GM18520 (cell line): ENCODE measurements around the gene RTN1.
"Not testable (repeated sequence)": the region's sequence is repeated elsewhere in the genome, so short reads cannot be mapped to it uniquely, and the experiment has no call there.

Experiments
- ATAC-seq: cut with Tn5 transposase; IDR thresholded peaks from one replicate; pipeline ENCODE4 v1.9.1; 2021; ENCODE audit not compliant: unreplicated experiment

The RTN1 gene

DNA sequence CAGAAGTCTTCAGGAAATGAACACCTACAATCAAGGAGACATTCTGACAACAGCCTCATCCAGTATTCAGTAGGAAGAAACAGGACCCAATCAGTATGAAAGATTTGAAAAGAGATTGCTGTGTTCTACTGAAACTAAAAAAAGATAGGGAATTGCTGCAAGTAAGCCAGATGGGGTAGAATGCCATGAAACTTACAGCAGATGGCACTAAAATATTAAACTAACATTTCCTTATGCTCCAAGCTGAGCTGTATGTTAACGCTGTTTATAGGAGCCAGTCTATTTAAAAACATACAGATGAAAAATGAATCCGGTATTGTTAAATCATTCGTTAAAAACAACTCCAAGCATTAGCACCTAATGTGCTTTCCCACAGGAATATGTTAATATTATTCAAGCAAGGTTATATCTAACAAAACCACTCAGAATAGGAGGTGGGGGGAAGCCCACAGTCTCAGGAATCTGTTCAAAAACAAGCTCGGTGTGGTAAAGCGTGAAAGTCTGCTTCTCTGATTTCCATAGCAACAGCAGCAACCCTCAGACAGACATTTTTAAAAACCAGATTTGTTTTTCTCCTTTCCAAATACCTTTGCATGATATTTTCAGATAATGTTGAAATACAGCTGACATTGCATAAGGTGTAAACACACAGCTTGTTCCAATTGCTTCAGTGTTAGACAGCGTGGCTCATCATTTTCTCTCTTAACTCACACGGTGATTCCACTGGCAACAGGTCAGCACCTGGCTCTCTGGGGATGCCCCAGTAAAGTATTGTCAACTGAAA is 162.6 kb downstream of the RTN1 start:
- no peak for ATAC-seq

DNA sequence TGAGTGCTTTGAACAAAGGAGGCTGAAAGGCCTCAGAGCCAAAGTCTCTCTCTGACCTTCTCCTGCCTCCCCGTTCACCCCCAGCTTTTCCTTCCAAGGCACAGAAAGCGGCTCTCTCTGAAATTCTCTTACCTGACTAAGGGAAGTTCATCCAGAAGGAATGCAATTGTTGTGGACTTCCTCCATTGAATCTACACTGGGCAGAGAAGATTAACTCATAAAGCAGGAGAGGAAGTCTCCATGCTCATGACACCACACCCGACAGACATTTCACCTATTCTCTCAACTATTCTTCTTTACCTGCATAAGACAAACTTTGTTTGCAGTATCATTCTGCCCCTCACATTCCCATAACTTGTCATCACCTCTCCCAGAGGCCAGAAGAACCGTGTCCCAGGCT is 164.7 kb downstream of the RTN1 start:
- ATAC-seq = no peak

DNA sequence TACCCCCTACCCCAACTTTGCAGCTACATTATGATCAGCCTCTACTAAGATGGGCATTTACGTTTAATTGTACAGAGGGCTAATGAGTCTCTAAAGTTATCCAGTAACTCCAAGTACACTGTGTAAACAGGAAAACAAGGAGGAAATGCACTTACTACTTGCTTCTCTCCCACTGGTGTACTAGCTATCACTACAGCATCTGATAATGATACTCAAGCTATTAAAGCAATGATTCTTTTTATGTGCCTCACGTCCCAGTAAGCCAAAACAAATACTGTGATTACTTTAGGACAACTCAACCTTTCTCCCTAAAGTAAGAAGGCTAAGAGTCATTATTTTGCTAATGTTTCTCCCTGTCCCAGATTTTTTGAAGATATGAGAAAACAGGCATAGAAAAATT is 165.3 kb downstream of the RTN1 start:
- ATAC-seq = no peak

DNA sequence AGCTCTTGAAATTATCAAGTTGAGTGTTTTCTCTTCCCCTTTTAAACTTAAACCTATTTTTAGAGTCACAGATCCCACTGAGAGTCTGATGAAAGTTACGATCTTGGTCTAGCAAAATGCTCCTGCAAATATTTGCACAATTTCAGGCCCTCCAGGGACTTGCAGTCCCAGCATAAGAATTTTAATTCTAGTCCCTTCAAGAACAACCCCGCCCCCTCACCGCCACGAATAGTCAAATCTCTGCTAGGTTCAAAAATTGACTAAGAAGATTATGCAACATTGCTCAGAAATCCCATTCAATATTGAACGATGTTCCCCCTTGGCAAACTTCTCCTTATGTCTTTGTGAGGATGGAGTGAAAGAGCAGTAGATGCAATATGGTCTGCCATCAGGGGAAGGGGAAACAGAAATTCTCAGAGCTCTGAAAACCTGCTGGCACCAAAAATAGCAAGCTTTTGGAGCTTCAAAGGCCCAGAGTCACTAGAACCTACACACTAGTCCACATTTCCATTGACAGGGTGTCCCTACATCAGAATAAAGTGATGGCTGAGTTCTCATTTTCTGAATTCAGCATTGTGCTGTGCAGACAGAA is 166.4 kb downstream of the RTN1 start:
- no peak for ATAC-seq

DNA sequence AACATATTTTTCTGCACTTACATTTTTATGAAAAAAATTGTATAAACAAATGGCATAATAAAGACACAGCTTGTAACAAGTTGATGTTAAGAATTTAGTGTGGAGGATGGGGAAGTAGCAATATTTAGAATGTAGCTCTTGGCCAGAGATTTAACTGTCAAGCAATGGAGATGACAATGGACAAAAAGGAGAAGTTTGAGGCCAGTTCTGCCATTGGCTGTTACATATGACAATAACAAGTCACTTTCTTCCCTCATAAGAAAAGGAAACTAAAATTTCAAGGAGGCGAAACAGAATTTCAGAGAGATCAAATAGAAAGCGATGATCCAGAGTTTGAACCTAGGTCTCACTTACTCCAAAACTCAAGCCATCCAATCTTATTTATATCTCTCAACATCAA is 171.1 kb downstream of the RTN1 start:
- ATAC-seq = no peak

DNA sequence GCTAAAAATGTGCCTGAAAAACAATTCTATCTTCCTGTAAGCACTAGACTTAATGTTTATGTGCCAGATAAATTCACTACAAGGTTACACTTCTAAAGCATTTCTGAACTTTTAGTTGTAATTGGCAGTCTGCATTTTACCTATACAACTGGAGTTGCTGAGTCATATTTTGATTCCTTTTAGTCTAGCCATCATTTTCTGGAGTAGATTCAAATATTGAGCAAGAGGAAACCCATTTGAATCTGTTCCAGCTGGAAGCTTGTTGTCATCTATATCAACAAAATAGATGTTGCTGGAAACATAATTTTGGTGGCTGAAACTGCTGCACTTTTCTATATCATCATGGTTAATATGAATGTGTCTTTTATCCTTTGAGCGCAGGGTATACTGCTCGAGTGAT is 171.8 kb downstream of the RTN1 start:
- ATAC-seq = no peak

DNA sequence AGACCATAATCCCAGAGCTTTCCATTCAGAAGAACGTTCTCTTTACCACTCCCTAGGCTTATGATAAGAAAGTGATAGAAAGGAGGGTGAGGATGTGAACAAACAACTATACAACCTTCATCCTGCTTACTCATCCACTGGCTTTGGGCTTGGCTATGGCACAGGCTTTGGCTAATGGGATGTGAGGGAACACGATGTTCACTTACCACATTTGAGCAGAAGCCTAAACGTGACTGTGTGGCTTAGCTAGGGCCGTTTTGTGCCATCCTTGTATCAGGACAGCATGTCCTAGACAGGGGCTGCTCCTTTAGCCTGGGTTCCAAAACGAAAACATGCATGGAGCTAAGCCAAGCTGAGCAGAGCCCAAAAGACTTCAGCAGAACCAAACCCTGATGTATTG is 175.4 kb downstream of the RTN1 start:
- ATAC-seq = no peak

DNA sequence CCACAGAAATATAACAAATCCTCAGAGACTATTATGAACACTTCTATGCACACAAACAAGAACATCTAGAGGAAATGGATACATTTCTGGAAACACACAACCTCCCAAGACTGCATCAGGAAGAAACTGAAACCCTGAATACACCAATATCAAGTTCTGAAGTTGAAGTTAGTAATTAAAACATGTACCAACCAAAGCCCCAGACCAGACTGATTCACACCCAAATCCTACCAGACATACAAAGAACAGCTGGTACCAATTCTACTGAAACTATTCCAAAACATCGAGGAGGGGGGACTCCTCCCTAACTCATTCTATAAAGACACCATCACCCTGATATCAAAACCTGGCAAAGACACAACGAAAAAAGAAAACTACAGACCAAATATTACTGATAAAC is 179.3 kb downstream of the RTN1 start:
- ATAC-seq = no peak

DNA sequence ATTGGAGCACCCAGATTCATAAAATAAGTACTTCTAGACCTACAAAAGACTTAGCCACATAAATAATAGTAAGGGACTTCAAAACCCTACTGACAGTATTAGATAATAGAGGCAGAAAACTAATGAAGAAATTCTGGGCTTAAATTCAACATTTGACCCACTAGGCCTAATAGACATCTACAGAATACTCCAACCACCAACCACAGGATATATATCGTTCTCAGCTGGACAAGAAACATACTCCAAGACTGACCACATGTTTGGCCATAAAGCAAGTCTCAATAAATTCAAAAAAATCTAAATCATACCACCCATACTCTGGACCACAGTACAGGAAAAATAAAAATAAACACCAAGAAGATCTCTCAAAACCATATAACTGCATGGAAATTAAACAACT is 180.2 kb downstream of the RTN1 start:
- ATAC-seq = no peak

DNA sequence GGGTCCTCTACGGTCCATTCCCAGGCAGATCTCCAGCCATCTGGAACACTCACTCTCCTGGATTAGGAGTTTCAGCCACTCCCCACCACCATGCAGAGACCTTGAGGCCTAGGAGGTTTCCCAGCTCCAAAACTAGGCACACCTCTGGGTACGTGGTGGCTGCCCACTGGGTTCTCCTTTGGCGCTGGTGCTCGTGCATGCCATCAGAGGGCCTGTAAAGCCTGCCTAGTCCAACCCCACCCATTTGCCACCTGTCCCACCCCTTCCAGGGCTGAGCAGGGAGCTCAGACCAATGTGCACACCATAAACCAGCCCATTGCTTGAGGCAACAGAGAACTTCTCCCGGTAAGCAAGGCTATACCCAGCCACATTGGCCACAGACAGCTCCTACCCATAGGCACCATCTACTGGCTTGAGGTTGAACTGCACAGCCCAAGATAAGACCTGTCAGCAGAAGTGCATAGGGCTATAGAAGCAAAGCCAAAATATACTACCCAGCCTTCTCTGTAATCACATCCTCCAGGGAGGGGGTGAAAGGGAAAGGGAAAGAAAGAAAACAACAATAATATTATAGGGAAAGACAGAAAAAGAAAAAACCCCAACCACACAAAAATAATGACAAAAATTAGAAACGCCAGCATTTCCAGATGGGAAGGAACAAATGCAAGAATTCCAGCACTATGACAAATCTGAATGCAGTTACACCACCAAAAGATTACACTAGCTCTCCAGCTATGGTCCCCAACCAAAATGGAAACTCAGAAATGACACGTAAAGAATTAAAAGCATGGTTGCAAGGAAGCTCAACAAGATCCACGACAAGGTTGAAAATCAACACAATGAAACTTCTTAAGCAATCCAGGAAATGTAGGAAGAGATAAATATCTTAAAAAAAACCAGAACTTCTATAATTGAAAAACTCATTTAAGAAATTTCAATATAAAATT is 182.1 kb downstream of the RTN1 start:
- ATAC-seq = peak; percentile 98

DNA sequence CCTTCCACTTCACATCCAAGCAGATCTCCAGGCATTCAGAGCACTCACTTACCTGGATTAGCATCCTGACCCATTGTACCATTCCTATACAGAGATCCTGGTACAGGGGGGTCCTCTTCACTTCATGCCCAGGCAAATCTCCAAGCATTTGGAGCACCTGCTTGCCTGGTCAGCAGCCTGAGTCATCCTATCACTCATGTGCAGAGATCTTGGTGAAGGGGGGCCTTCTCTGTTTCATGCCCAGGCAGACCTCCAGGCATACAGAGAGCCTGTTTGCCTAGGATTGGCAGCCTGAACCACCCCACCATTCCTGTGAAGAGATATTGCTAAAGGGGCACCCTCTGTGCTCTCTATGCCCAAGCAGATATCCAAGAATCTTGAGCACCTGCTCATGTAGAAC is 182.9 kb downstream of the RTN1 start:
- ATAC-seq = no peak

DNA sequence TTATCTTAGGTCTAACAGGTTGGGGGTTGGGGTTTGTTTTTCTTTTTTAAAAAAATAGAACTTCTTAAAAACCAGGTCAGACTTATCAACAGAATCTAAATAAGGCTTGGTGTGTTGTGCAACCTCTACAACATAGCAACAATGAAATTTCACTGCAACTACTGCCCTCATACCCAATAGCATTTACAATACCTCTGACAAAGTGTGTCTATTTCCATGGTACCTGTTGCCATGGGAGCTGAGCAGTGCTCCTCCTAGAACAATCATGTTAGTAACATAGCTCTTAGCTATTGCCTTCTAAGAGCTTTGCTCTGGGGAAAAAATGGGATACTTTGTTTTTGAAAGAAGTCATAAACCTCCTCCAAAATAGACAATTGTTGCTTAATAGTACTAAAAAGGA is 190.7 kb downstream of the RTN1 start:
- ATAC-seq = no peak

DNA sequence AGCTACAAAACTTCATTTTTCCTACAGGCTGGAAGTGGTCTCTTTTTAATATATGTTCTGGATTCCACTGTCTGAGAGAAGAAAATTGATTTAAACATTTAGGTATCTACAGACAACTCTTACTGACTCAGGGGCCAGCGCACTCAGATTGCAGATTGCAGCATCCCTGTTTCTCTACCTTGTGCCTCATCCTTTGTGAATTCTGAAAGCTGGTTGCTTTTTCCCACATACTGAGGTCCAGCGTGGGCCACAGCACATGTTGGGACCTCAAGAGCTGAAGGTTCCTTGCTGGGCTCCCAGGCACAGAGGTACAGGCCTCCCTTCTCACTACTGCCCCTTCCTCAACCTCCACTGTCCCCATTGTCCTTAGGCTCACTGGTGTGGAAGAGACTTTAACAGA is 192.2 kb downstream of the RTN1 start:
- no peak for ATAC-seq

DNA sequence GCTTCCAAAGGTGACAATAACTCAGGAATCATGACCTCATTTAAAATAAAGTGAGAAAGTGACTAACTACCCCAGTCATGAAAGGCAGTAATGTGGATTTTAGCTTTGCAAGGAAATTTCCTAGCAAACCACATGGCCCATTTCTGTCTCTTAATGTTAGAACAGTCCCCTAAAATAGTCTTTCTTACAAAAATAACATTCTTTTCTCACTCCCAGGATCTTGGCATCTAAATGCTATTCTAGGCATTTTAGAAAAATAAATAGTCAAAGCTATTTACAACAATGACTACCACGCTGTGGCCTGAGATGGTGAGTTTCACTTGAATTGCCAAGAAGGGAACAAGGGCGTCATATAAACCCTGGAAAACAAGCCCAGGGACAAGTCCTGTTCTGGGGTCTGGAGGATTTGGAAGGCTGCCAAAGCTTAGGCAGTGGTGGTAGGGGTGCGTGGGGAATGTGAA is 192.8 kb downstream of the RTN1 start:
- ATAC-seq = no peak

DNA sequence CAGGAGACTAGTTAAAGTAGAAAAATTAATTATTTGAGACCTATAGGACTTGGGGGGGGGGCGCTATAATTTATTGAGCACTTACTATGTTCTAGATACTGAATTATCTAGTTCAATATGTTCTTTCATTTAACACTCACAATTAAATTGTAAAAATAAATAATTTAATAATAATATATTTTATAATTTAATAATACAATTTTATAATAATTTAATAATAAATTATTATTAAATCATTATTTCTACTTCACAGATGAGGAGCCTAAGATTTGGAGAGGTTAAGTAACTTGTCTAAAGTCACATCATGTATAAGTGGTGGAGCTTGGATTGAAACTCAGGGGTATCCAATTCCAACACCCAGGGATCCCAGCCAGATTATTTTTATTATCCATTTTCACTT is 195.2 kb downstream of the RTN1 start:
- no peak for ATAC-seq

DNA sequence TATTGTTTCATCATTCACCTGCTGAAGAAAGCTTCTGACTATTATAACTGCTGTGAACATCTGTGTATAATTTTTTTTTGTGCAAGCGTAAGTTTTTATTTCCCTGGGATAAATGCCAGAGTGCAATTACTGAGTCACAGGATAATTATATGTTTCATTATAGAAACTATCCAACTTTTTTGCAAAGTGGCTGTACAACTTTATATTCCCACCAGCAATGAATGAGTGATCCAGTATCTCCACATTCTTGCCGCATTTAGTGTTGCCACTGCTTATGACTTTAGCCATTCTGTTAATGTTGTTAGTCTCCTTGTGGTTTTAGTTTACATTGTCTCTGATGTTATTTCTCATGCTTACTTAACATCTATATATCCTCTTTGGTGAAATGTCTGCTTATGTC is 205.8 kb downstream of the RTN1 start:
- ATAC-seq = no peak

DNA sequence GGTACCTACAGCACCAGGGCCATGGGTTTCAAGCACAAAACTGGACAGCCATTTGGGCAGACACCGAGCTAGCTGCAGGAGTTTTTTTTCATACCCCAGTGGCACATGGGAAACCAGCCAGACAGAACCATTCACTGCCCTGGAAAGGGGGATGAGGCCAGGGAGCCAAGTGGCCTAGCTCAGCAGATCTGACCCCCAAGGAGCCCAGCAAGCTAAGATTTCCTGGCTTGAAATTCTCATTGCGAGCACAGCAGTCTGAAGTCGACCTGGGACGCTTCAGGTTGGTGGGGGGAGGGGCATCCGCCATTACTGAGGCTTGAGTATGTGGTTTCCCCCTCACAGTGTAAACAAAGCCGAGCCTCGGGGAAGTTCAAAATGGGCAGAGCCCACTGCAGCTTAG is 212.8 kb downstream of the RTN1 start:
- no peak for ATAC-seq

DNA sequence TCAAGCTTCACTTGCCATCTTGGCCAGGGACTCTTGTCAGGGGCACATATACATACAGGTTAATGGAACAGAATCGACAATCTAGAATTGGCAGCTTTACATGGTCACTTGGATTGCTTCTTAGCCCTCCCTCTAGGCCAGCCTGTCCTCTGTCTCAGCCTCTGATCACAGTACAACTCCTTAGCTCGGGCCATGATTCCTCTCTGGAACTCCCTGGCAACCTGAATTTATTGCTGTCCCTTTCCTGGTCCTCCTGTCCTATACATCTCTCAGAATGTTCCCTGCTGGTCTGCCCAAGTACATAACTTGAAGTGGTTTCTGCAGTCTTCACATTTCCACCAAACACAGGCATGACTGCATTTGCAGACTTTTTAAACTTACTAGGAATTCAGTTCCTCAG is 214.1 kb downstream of the RTN1 start:
- ATAC-seq = no peak

DNA sequence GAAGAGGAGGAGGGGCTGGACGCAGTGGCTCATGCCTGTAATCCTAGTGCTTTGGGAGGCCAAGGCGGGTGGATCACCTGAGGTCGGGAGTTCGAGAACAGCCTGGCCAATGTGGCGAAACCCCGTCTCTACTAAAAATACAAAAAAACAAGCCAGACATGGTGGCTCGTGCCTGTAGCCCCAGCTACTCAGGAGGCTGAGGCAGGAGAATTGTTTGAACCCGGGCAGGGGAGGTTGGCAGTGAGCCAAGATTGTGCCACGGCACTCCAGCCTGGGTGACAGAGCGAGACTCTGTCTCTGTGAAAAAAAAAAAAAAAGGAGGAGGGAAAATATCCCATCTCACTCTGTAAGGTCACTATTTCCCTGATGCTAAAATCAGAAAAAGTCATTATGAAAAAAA is 216.4 kb downstream of the RTN1 start:
- not testable (repeated sequence) for ATAC-seq

DNA sequence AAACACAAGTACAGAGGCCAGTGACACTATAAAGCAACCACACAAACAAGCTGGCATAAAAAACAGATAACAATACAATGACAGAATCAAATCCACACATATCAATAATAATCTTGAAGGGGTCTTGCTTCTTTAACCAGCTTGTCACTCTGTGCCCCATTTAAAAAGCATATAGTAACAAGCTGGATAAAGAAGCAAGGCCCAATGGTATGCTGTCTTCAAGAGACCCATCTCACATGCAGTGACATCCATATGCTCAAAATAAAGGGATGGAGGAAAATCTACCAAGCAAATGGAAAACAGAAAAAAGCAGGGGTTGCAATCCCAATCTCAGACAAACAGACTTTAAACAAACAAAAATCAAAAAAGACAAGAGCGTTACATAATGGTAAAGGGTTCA is 223.7 kb downstream of the RTN1 start:
- not testable (repeated sequence) for ATAC-seq

DNA sequence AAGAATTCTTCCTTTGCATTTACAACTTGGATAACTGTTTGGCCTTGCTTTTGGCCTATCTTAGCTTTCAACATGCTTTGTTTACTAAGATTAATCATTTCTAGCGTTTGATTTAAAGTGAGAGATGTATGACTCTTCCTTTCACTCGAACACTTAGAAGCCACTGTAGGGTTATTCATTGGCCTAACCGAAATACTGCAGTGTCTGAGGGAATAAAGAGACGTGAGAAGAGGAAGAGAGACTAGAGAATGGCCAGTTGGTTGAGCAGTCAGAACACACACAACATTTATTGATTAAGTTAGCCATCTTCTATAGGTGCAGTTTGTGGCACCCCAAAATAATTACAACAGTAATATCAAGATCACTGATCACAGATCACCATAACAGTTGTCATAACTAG is 231.7 kb downstream of the RTN1 start:
- ATAC-seq = peak; percentile 77

DNA sequence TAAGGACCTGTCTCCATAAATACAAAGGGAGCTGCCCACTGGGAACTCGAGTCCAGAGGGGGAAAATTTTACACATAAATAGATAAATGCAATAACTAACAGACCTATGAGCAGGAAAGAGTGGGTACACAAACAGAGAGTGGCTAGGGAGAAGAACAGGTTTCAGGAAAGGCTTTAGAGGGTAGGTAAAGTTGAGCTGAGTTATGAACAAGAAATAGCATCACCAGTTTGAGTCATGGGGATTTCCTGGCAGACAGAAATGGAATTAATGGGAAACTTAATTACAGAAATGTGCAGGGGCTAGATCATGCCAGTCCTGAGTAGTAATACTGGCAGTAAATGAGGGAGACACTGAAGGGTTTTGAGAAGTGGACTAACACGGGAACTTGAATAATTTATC is 236.0 kb downstream of the RTN1 start:
- ATAC-seq = no peak
